HG02981 (cell line): ENCODE results near the gene TMPRSS11A.

Experiments
- ATAC-seq: cut with Tn5 transposase; IDR thresholded peaks from one replicate; pipeline ENCODE4 v1.9.1; 2021; ENCODE audit warnings: mild to moderate bottlenecking, moderate library complexity; ENCODE audit not compliant: unreplicated experiment

TMPRSS11A gene

DNA sequence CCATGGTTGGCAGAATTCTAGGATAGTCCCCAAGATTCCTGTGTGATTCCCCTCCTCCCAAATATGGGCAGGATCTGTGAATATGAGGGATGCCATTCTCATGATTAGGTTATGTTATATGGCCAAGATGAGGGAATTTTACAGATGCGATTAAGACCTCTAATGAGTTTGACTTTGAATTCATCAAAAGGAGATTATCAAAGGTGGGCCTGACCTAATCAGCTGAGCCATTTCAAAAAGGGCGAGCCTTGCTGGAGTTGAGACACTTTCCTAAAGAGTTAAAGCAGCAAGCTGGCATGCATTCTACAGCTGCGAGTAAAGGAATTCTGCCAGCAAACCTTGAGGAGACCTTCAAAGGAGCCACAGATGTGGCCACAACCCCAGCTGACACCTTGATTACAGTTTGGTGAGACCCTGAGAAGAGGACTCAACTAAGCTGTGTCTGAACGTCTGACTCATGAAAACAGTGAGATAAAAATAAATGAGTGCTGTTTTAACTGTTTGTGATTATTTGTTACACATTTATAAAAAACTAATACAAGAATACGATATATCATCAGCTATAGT lies 47.8 kb downstream of the TMPRSS11A start:
- no peak for ATAC-seq

DNA sequence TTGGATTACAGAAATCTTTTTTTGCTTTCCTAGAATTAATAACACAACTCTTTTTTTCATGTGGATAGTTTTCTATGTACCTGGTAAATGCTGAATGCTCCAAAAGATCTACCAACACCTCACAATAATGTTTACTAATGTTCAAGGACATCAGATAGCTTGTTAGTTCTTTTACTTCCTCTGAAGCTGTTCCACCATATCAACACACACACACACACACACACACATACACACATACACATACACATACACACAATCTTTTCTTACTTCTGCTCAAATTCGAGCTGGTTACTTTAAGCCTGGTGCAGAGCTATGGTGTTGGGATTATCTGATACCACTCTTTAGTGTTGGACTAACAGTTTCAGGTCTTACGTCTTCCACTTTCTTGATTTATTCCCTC lies 51.2 kb downstream of the TMPRSS11A start:
- no peak for ATAC-seq

GRCh38 chr4:67911638-67912037 lies 51.7 kb downstream of the TMPRSS11A start:
- ATAC-seq, result no peak

DNA sequence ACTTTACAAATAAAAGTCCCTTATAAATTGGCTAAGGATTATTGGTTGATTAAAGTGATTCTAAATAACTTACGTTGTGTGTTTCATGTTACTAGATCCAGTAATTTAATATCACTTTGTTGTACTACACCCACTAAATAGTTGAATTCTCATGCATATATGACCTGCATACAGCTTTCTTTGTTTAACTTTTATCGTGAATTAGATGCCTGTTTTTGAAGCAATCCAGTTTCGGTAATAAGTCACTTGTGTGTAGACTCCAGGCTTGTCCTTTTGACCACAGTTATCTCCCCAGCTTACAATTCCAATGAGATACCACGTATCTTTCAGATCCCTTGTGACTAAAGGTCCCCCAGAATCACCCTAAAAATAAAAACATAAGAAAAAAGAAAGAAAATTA lies 52.2 kb downstream of the TMPRSS11A start:
- no peak for ATAC-seq

- no peak for ATAC-seq
Measured at GRCh38 chr4:67910585-67910905, 52.7 kb downstream of the TMPRSS11A start.

GRCh38 chr4:67909905-67910584 lies 53.2 kb downstream of the TMPRSS11A start:
- ATAC-seq, result no peak

DNA sequence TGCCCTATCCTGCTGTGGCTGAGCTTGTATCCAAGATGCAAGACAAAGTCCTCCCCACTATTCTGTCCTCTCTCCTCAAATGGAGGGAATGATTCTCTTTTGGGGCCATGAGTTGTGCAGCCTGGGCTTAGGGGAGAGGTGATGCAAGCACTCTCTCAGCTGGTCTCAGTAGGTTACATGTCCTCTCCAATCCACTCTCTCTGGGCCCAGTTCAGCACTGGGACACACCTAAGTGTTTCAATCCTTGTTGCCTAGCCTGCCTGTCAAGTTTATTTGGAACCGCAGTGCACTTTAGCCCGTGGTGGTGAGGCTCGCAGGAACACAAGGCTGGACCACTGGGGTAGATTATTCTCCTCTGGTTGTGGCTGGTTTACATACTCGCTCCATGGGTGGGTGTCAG lies 55.6 kb downstream of the TMPRSS11A start:
- ATAC-seq, result no peak

GRCh38 chr4:67899096-67899495 lies 64.2 kb downstream of the TMPRSS11A start:
- no peak for ATAC-seq

- ATAC-seq, result no peak
Measured at GRCh38 chr4:67897686-67898085, 65.6 kb downstream of the TMPRSS11A start.

- no peak for ATAC-seq
Measured at GRCh38 chr4:67896421-67897065, 66.8 kb downstream of the TMPRSS11A start.

GRCh38 chr4:67894659-67895058 lies 68.6 kb downstream of the TMPRSS11A start:
- no peak for ATAC-seq

GRCh38 chr4:67892905-67893304 lies 70.4 kb downstream of the TMPRSS11A start:
- no peak for ATAC-seq

DNA sequence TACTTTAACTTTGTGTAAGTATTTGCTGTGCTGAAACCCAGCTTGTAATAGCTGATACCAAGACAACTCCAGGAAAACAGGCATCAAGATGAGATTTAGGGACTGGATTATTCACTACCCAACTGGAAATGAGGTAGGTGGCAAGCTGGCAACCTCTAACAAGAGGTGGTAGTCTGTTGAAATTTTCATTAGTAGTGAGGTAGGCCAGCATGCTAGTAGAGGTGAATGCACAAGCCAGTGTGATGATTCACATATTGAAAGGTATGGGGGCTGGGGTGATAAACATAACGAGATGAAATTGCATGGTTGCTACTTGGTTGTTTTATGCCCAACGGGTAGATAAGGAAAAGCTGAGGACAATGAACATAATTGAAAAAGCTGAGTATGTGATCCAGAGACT lies 71.0 kb downstream of the TMPRSS11A start:
- ATAC-seq, result no peak

DNA sequence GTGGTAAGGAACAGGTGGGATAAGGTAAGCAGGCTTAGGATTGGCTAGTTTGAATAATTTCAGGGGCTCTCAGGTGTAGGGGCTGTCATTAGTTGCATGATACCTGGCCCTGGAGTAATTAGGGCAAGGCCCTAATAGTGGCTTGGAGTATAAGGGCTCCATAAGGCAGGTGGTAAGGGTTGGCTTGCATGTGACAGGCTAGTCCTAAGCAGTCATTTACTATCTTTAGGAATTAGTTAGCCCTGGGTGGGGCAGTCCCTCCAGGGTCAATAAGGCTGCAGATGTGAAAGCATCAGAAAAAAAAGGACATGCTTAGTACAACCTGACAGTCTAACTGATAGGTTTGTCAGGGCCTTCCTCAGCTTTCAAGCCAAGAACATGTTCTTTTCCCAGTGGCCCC lies 71.6 kb downstream of the TMPRSS11A start:
- ATAC-seq, result no peak

GRCh38 chr4:67886281-67886680 lies 77.0 kb downstream of the TMPRSS11A start:
- no peak for ATAC-seq

DNA sequence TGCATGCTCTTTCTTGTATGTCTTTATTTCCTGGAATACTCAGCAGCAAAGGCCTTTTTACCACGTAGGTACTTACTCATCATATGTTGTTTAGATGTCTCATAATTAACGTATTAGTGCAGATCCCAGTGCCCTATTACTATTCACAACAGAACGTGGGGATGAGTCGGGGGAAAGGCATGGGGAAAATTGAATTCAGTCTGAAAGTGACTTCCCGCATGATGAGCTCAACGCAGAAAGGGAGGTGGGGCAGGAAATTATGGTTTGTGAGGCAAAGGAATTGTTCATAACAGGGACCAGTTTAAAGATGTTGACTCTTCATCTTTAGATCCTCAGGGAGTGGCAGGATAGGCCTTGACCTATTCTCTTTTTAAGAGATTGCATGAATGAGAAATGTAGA lies 77.5 kb downstream of the TMPRSS11A start:
- ATAC-seq, result no peak

GRCh38 chr4:67884701-67885100 lies 78.6 kb downstream of the TMPRSS11A start:
- no peak for ATAC-seq

DNA sequence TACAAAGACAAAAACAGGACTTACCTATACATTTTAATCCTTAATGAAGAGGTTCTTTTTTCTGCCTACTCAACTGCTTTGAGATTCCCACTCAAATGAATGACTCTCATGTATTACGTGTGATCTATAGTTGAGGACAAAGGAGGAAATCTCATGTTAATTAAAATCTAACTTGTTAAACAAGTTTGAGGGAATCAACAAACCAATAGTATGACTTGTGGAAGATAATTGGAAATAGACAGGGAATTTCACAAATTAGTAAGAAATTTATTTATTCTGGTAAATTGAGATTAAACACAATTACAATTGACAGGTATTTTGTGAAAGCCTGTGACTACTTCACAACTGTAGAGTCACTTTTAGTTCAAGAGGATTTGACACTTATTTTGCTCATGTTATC lies 79.4 kb downstream of the TMPRSS11A start, which contains the start of gene TMPRSS11D:
TMPRSS11D (minus strand) TSS at position 101 of the 400 bp plus-strand sequence; CDS start at position 32, 69 bp downstream.
- ATAC-seq, result no peak

DNA sequence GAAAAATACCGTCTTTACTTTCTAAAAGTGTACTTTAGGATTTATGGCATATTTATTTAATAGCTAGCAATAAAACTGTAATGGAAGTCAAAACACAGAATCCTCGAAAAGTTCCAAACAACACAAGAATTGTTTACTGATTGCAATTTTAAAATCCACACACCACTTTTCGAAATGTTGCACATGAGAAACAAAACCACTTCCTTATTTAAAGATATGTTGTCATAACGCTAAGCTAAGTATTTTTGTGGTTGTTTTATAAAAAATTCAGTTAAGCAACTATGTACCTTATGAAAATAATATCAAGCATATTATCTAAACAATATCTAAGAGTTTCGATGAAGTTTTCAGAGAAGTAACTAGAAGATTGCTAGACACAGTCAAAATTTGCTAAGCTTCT lies 79.8 kb downstream of the TMPRSS11A start:
- ATAC-seq, result no peak

DNA sequence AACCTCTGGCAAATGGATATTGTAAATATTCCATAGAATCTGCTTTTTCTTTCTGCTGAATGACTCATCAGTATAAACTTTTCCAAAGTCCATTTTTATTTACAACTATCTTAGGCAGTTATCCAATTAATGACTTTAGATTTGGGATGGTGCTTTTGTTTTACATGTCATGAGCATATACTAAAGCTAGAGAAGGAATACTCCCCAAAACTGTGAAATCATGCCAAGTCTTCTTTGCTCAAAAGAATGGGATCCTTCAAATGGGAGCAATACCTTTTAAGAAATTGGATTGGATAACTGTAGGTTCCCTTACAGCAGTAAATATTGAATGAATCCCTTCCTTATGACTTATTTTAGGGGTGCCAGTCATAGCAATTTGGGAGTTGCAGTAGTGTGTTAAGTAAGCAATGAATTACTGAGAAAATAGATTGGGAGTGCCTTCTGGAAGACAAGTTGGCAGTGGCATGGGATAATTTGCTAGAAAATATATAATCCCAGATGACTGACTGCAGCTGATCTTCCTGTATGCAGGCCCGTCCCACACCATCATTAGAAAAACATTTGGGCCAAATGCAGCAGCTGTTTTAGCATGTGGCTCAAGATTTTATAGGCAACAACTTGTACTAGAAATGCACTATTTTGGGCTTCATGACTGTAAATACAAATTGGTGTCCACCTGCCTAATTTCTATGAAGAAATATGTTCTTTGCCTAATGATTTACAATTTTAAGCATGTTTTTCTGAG lies 82.3 kb downstream of the TMPRSS11A start:
- no peak for ATAC-seq

- no peak for ATAC-seq
Measured at GRCh38 chr4:67879486-67879885, 83.8 kb downstream of the TMPRSS11A start.

GRCh38 chr4:67877086-67877485 lies 86.2 kb downstream of the TMPRSS11A start:
- ATAC-seq, result no peak
